HCT116 (cell line): ENCODE results near the gene FOXO3. TPM values are rescaled to one million over a fixed set of nuclear protein-coding genes. Genes with fewer than 3 reads are reported as not detected.

ENCODE experiments used
- ATAC-seq: fragments of 200-7000 bp; cut with Tn5 transposase; 2 replicates; pipeline ENCODE4 v1.9.1; 2020; ENCODE audit warnings: mild to moderate bottlenecking, moderate library complexity
- BruUV-seq: library from RNA; stranded (reverse); fragments of 400-500 nt; replicated peaks from 2 replicates; lab custom pipeline; 2021; lab: Mats Ljungman, UMichigan
- CTCF ChIA-PET: fragments of 300-600 bp; sonication (Branson Sonifier 250); formaldehyde crosslinking; loops from one replicate; lab custom pipeline; 2021; ENCODE audit warnings: antibody characterized with exemption; lab: Charles Lee
- POLR2A ChIA-PET: fragments of 300-600, 350-600 bp; sonication (Branson Sonifier 250); formaldehyde crosslinking; loops from one replicate; lab custom pipeline; 2021; ENCODE audit warnings: antibody characterized with exemption; lab: Charles Lee
- RAD21 ChIA-PET, 2 experiments: fragments of 300-600 bp; sonication (Branson Sonifier 250); formaldehyde crosslinking; loops; one replicate each; lab custom pipeline; 2023; ENCODE audit warnings: low total read pairs in 2 of 2; ENCODE audit not compliant: uncharacterized antibody in 2 of 2, unreplicated experiment in 2 of 2, low non-redundant PET in 1 of 2; lab: Charles Lee
- DNase-seq: peaks from one replicate; pipeline ENCODE4 v3.0.0-alpha.2; 2010; ENCODE audit warnings: low read depth, low spot score
- H2AFZ ChIP-seq: fragments of 200-600 bp; shearing (Covaris generic), sonication (generic); 2 replicates; pipeline ENCODE4 v1.6.1; 2017; ENCODE audit warnings: low read depth, mixed run types, mixed read lengths, antibody characterized with exemption, low read length; ENCODE audit not compliant: poor library complexity, severe bottlenecking
- H3K27ac ChIP-seq: 2 replicates; pipeline ENCODE4 v1.5.1; 2012; ENCODE audit warnings: low read depth, low read length
- H3K27me3 ChIP-seq: fragments of 200-600 bp; sonication (generic); 2 replicates; pipeline ENCODE4 v1.6.1; 2016; ENCODE audit warnings: mixed run types, low read length, mixed read lengths; ENCODE audit not compliant: insufficient read depth
- H3K36me3 ChIP-seq, 2 experiments: fragments of 200-500 bp in 1 of 2; fragments of 200-600 bp in 1 of 2; sonication (Bioruptor generic) in 1 of 2; sonication (generic) in 1 of 2; 2 replicates each; pipeline versions ENCODE4 v1.5.1 to v1.6.1; 2014 to 2016; ENCODE audit warnings: low read length in 2 of 2, inconsistent platforms in 1 of 2, mixed read lengths in 1 of 2, mixed run types in 1 of 2; ENCODE audit not compliant: insufficient read depth in 2 of 2, control insufficient read depth in 1 of 2
- H3K4me1 ChIP-seq, 2 experiments: fragments of 200-600 bp in 1 of 2; sonication (generic) in 1 of 2; 2 replicates each; pipeline versions ENCODE4 v1.5.1 to v1.6.1; 2012 to 2017; ENCODE audit warnings: low read length in 2 of 2, inconsistent platforms in 1 of 2, mild to moderate bottlenecking in 1 of 2, mixed read lengths in 1 of 2, mixed run types in 1 of 2, moderate library complexity in 1 of 2; ENCODE audit not compliant: insufficient read depth in 2 of 2, control insufficient read depth in 1 of 2
- H3K4me2 ChIP-seq: fragments of 200-600 bp; sonication (generic); 2 replicates; pipeline ENCODE4 v1.6.1; 2017; ENCODE audit warnings: mixed run types, low read length, mixed read lengths
- H3K4me3 ChIP-seq, 2 experiments: fragments of 200-600 bp in 1 of 2; sonication (generic) in 1 of 2; replicated peaks in 1 of 2; 2 replicates each; pipeline ENCODE4 v1.5.1; 2011 to 2016; ENCODE audit warnings: low read length in 2 of 2, control low read depth in 1 of 2, low read depth in 1 of 2, mild to moderate bottlenecking in 1 of 2, mixed read lengths in 1 of 2, mixed run types in 1 of 2
- H3K79me2 ChIP-seq: fragments of 200-600 bp; sonication (generic); 2 replicates; pipeline ENCODE4 v1.6.1; 2017; ENCODE audit warnings: mild to moderate bottlenecking, mixed run types, low read length, moderate library complexity, mixed read lengths; ENCODE audit not compliant: insufficient read depth
- H3K9ac ChIP-seq: fragments of 200-600 bp; sonication (generic); 2 replicates; pipeline ENCODE4 v1.6.1; 2016; ENCODE audit warnings: low read length, mixed read lengths
- H3K9me2 ChIP-seq: fragments of 200-600 bp; sonication (generic), shearing (Covaris generic); 2 replicates; pipeline ENCODE4 v1.6.1; 2017; ENCODE audit warnings: mixed run types, mild to moderate bottlenecking, moderate library complexity; ENCODE audit not compliant: insufficient read depth
- H3K9me3 ChIP-seq, 2 experiments: fragments of 200-500 bp in 1 of 2; fragments of 200-600 bp in 1 of 2; sonication (Bioruptor generic) in 1 of 2; sonication (generic) in 1 of 2; 2 replicates each; pipeline ENCODE4 v1.6.1; 2014 to 2017; ENCODE audit warnings: low read length in 2 of 2, mixed read lengths in 2 of 2, inconsistent platforms in 1 of 2, low read depth in 1 of 2, mild to moderate bottlenecking in 1 of 2, mixed run types in 1 of 2, moderate library complexity in 1 of 2; ENCODE audit not compliant: control insufficient read depth in 1 of 2, insufficient read depth in 1 of 2
- H4K20me1 ChIP-seq: fragments of 200-600 bp; sonication (generic), shearing (Covaris generic); 2 replicates; pipeline ENCODE4 v1.6.1; 2017; ENCODE audit warnings: mixed run types, mild to moderate bottlenecking, moderate library complexity; ENCODE audit not compliant: insufficient read depth
- EGR1 ChIP-seq: IDR thresholded peaks from 2 replicates; pipeline ENCODE4 v1.6.1; 2012; ENCODE audit warnings: low read depth
- ELF1 ChIP-seq: IDR thresholded peaks from 2 replicates; pipeline ENCODE4 v1.6.1; 2012; ENCODE audit warnings: low read depth, borderline replicate concordance
- JUND ChIP-seq: IDR thresholded peaks from 2 replicates; pipeline ENCODE4 v1.6.1; 2012
- RAD21 ChIP-seq: IDR thresholded peaks from 2 replicates; pipeline ENCODE4 v1.6.1; 2012; ENCODE audit warnings: low read depth, mild to moderate bottlenecking
- SP1 ChIP-seq: IDR thresholded peaks from 2 replicates; pipeline ENCODE4 v1.6.1; 2012; ENCODE audit warnings: low read depth
- SRF ChIP-seq: IDR thresholded peaks from 2 replicates; pipeline ENCODE4 v1.6.1; 2012; ENCODE audit warnings: low read depth
- ZFX ChIP-seq: fragments of 450-650 bp; IDR thresholded peaks from 2 replicates; pipeline ENCODE4 v1.6.1; 2017
- ZNF274 ChIP-seq: fragments of 200-500 bp; sonication (Bioruptor generic); IDR thresholded peaks from 2 replicates; pipeline ENCODE4 v1.6.1; 2014; ENCODE audit warnings: mild to moderate bottlenecking, low read depth, low read length, inconsistent platforms
- intact Hi-C: fragments of 100-400 bp; cut with micrococcal nuclease; formaldehyde crosslinking; loops from 2 replicates; pipeline ENCODE4 v1.10.0; 2022
- total RNA-seq: library from RNA; stranded (reverse); gene quantifications from one replicate; pipeline ENCODE4 v1.2.1, GENCODE V29; 2021; ENCODE audit not compliant: unreplicated experiment
- TF ChIP-seq, protein P1 (sequence below), 3 experiments: fragments of 200-600 bp in 1 of 3; sonication (generic) in 1 of 3; IDR thresholded peaks in 2 of 3; conservative IDR thresholded peaks in 1 of 3; 2 replicates each; pipeline ENCODE4 v1.5.1; 2012 to 2017; ENCODE audit warnings: low read depth in 2 of 3, low read length in 2 of 3, antibody characterized with exemption in 1 of 3, borderline replicate concordance in 1 of 3, control low read depth in 1 of 3, mild to moderate bottlenecking in 1 of 3, mixed read lengths in 1 of 3, mixed run types in 1 of 3, moderate library complexity in 1 of 3; ENCODE audit not compliant: insufficient read depth in 1 of 3
- TF ChIP-seq, protein P2 (sequence below): IDR thresholded peaks from 2 replicates; pipeline ENCODE4 v1.6.1; 2012

The FOXO3 gene
- total RNA-seq, 1 experiment from 2014 or later: 40.0 TPM

- RAD21 ChIA-PET: interaction anchor here in 1 of 2 experiments (1.3 kb wide), 1 partner anchor 362 kb away, joined by 7 read pairs; no protein-coding TSS in a partner anchor
- intact Hi-C loops: no loop called here
- peak; percentile 74 for ATAC-seq
- no TSS peak for BruUV-seq
- H3K79me2 ChIP-seq: no peaks in the 10 kb centered on the region
- H3K27ac ChIP-seq: no peak overlapping the region
- peaks cover 0 to 6% of the 10 kb centered on the region in 2 experiments; a peak in 1 of 4 replicates for H3K4me1 ChIP-seq
- POLR2A ChIA-PET: no interaction called here
- H3K9ac ChIP-seq: no peak overlapping the region
- H3K36me3 ChIP-seq: no peaks in the 10 kb centered on the region
- no peaks in the 10 kb centered on the region for H3K27me3 ChIP-seq
- no peak overlapping the region for H2AFZ ChIP-seq
- no peak for TF ChIP-seq JUND
- TF ChIP-seq ELF1: no peak
- no peak for TF ChIP-seq EGR1
- TF ChIP-seq ZFX: no peak
- TF ChIP-seq SP1: no peak
- TF ChIP-seq ZNF274: no peak
- TF ChIP-seq, protein P1, sequence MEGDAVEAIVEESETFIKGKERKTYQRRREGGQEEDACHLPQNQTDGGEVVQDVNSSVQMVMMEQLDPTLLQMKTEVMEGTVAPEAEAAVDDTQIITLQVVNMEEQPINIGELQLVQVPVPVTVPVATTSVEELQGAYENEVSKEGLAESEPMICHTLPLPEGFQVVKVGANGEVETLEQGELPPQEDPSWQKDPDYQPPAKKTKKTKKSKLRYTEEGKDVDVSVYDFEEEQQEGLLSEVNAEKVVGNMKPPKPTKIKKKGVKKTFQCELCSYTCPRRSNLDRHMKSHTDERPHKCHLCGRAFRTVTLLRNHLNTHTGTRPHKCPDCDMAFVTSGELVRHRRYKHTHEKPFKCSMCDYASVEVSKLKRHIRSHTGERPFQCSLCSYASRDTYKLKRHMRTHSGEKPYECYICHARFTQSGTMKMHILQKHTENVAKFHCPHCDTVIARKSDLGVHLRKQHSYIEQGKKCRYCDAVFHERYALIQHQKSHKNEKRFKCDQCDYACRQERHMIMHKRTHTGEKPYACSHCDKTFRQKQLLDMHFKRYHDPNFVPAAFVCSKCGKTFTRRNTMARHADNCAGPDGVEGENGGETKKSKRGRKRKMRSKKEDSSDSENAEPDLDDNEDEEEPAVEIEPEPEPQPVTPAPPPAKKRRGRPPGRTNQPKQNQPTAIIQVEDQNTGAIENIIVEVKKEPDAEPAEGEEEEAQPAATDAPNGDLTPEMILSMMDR (IDR thresholded peaks at IDR 0.05 in 2 of 3, conservative IDR thresholded peaks at IDR 0.05 in 1 of 3; ENCODE audit: borderline replicate concordance in 1 of 3, insufficient read depth in 1 of 3, low read depth in 2 of 3, low read length in 2 of 3): peak; percentile 19 to 31 (median 21); a peak in 3 of 6 replicates
- no peak for TF ChIP-seq SRF
- peak; percentile 42; the same call in 1 of the 2 replicates for TF ChIP-seq RAD21
- TF ChIP-seq, protein P2, sequence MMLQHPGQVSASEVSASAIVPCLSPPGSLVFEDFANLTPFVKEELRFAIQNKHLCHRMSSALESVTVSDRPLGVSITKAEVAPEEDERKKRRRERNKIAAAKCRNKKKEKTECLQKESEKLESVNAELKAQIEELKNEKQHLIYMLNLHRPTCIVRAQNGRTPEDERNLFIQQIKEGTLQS: no peak
- CTCF ChIA-PET: interaction anchor here (2.3 kb wide), 1 partner anchor 362 kb away, joined by 7 read pairs; no protein-coding TSS in a partner anchor
- no peak overlapping the region for H3K4me2 ChIP-seq
- no peaks in the 10 kb centered on the region for H4K20me1 ChIP-seq
- no peak overlapping the region for H3K4me3 ChIP-seq
- no peaks in the 10 kb centered on the region for H3K9me3 ChIP-seq
- H3K9me2 ChIP-seq: no peaks in the 10 kb centered on the region
- no peak for DNase-seq
Observed at GRCh38 chr6:108531332-108531731, 29.4 kb upstream of the FOXO3 start.
